ENCODE data around the gene GREB1L. TPM values are rescaled to one million over a fixed set of nuclear protein-coding genes. Genes with fewer than 3 reads are reported as not detected.
A peak's percentile ranks its signal among the peaks of the same experiment; 100 is the strongest.

Gene GREB1L
- total and polyA plus RNA-seq, 10 of the 15 experiments (the other 5 are each of a cell fraction or from before 2014, with no cell fraction given): under 0.01 to 0.11 (median 0.03) TPM; not detected in 1

- no peak for TF ChIP-seq ZBTB11 (CRISPR knock-in tag; IDR thresholded peaks at IDR 0.05)
- TF ChIP-seq YY1 (IDR thresholded peaks at IDR 0.05; ENCODE audit: low read depth, low read length): no peak
- no peak for TF ChIP-seq IRF4 (IDR thresholded peaks at IDR 0.05; ENCODE audit: low read depth, low read length)
- TF ChIP-seq HDAC2 (IDR thresholded peaks at IDR 0.05): no peak
These were observed 11.6 kb upstream of the GREB1L start (continued) for GRCh38 chr18:21230436-21230835.

GRCh38 chr18:21241301-21242048 lies 557 bp upstream of the GREB1L start:
- Histone ChIP-seq H4K20me1 (ENCODE audit: control insufficient read depth, insufficient read depth) (no peaks in the 10 kb centered on the region), H3K36me3 (ENCODE audit: control insufficient read depth in 2 of 2, insufficient read depth in 2 of 2, low read length in 1 of 2) (no peaks in the 10 kb centered on the region), H3K79me2 (ENCODE audit: control insufficient read depth, insufficient read depth, low read length) (no peaks in the 10 kb centered on the region), H3K9me3 (replicated peaks; ENCODE audit: control insufficient read depth, insufficient read depth, low read length) (no peaks in the 10 kb centered on the region), H3K4me2 (ENCODE audit: control insufficient read depth, insufficient read depth) (no peak overlapping the region), H2AFZ (ENCODE audit: control insufficient read depth, low read depth, low read length) (no peak overlapping the region), H3K4me1 (ENCODE audit: control insufficient read depth, insufficient read depth, low read length) (no peaks in the 10 kb centered on the region), H3K27ac (ENCODE audit: control insufficient read depth, insufficient read depth) (no peak overlapping the region), H3K27me3 (replicated peaks in 1 of 2; ENCODE audit: control insufficient read depth in 2 of 2, insufficient read depth in 2 of 2, low read length in 1 of 2) (peaks cover 7 to 10% of the 10 kb centered on the region in 2 experiments), H3K9ac (ENCODE audit: control insufficient read depth, insufficient read depth, low read length) (no peak overlapping the region), H3K4me3 (no peak overlapping the region)
- no TSS peak for BruUV-seq (replicated peaks)
- CTCF ChIA-PET: no interaction called here
- RAD21 ChIA-PET (ENCODE audit: unreplicated experiment): no interaction called here
- DNase-seq (ENCODE audit: low read depth, low spot score): no peak
- no peak for ATAC-seq
- POLR2A ChIA-PET: no interaction called here
- in situ Hi-C loops (cut with MboI): no loop called here
- TF ChIP-seq SRF (IDR thresholded peaks at IDR 0.05; ENCODE audit: low read depth in 2 of 2, low read length in 2 of 2): no peak
- TF ChIP-seq SUZ12 (IDR thresholded peaks at IDR 0.05; ENCODE audit: unreplicated experiment): peak; percentile 32
- no peak for TF ChIP-seq ZZZ3 (IDR thresholded peaks at IDR 0.05; ENCODE audit: control insufficient read depth, insufficient read length, low read depth)
- no peak for TF ChIP-seq RAD21 (IDR thresholded peaks at IDR 0.05; ENCODE audit: insufficient read depth, low read depth, low read length)
- 6% methylated on average over 37 of the region's 54 CpGs for WGBS (ENCODE audit: insufficient coverage, insufficient replicate concordance, low lambda C conversion rate, missing lambda C conversion rate)
- intact Hi-C loops (cut with micrococcal nuclease; ENCODE audit: unreplicated experiment): no loop called here
- SMC1A ChIA-PET (ENCODE audit: uncharacterized antibody, unreplicated experiment): no interaction called here
- no peak for FAIRE-seq

All from GM12878 (cell line).